ENCODE results near the gene DOK3. TPM values are rescaled to one million over a fixed set of nuclear protein-coding genes. Genes with fewer than 3 reads are reported as not detected.

The DOK3 gene
- total and polyA plus RNA-seq, 2 donors (not counting 3 experiments of a cell fraction or from before 2014, with no cell fraction given): 4.8 to 5.3 TPM

- FAIRE-seq: no peak
- POLR2A ChIA-PET: no interaction called here
- no peak overlapping the region for H3K9ac ChIP-seq (replicated peaks; ENCODE audit: extremely low read depth, insufficient read depth, low read length)
Observed at GRCh38 chr5:177505075-177505474, 4.6 kb downstream of the DOK3 start.

More at GRCh38 chr5:177505075-177505474, 4.6 kb downstream of the DOK3 start:
- intact Hi-C loops (cut with micrococcal nuclease) (no loop called here), dilution Hi-C loops (cut with MboI; ENCODE audit: extremely low pct_ligation_motif_present, low sequenced_read_pairs) (no loop called here)
- Histone ChIP-seq H3K9me3 (replicated peaks; ENCODE audit: control insufficient read depth, insufficient read depth, low read length) (no peaks in the 10 kb centered on the region), H3K79me2 (ENCODE audit: control insufficient read depth, insufficient read depth, low read length) (no peaks in the 10 kb centered on the region), H3K4me2 (ENCODE audit: insufficient read depth, low read length) (no peak overlapping the region), H3K27me3 (ENCODE audit: control insufficient read depth in 2 of 2, insufficient read depth in 2 of 2, low read length in 2 of 2) (no peaks in the 10 kb centered on the region), H3K4me1 (ENCODE audit: control insufficient read depth, extremely low read depth, insufficient read depth, low read length) (peaks cover 9% of the 10 kb centered on the region), H3K4me3 (replicated peaks in 1 of 3; ENCODE audit: insufficient read depth in 1 of 3, low read depth in 1 of 3, low read length in 3 of 3) (no peak overlapping the region), H4K20me1 (replicated peaks; ENCODE audit: control insufficient read depth, extremely low read depth, insufficient read depth, low read length) (no peaks in the 10 kb centered on the region), H2AFZ (ENCODE audit: low read depth, low read length) (no peak overlapping the region), H3K36me3 (ENCODE audit: control insufficient read depth in 2 of 2, extremely low read depth in 1 of 2, insufficient read depth in 2 of 2, low read length in 2 of 2) (peaks cover 0 to 3% of the 10 kb centered on the region in 2 experiments), H3K9me1 (replicated peaks; ENCODE audit: control insufficient read depth, extremely low read depth, insufficient read depth, low read length) (no peaks in the 10 kb centered on the region), H3K27ac (ENCODE audit: insufficient read depth, low read depth, low read length) (no peak overlapping the region)
- TF ChIP-seq MAX (IDR thresholded peaks at IDR 0.05; ENCODE audit: insufficient read depth, insufficient read length) (no peak), EZH2 (IDR thresholded peaks at IDR 0.05; ENCODE audit: borderline replicate concordance, low read depth, low read length, severe bottlenecking) (no peak), JUN (IDR thresholded peaks at IDR 0.05; ENCODE audit: borderline replicate concordance, insufficient read depth, insufficient read length, low read depth) (no peak), MYC (IDR thresholded peaks at IDR 0.05; ENCODE audit: low read depth, low read length) (no peak), CTCF (IDR thresholded peaks at IDR 0.05; ENCODE audit: extremely low read depth in 1 of 2, insufficient read depth in 1 of 2, low read depth in 1 of 2, low read length in 2 of 2) (no peak), POLR2A (IDR thresholded peaks at IDR 0.05; ENCODE audit: low read depth, low read length) (no peak)
- CTCF ChIA-PET: interaction anchor here (1.2 kb wide), 1 partner anchor 101 kb away, joined by 7 read pairs; no protein-coding TSS in a partner anchor
- no peak for DNase-seq (ENCODE audit: low read depth, low spot score)
- BruUV-seq (replicated peaks): no TSS peak
